Activated T-helper 1 cell treated with anti-CD3 and anti-CD28 coated beads, Interleukin-12 subunit alpha, Interleukin-12 subunit beta, Interleukin-2, Interleukin-4 antibody, amounts not matched to agents 30 ng/mL and 10 ng/mL and 1 ng/mL, durations not matched to agents 14 hours and 24 hours and 36 hours (primary cell): ENCODE measurements around the gene KLHL40. TPM values are rescaled to one million over a fixed set of nuclear protein-coding genes. Genes with fewer than 3 reads are reported as not detected.

ENCODE experiments used
- DNase-seq: peaks from one replicate; pipeline ENCODE4 v3.0.0; 2021; ENCODE audit warnings: low spot score
- H3K27ac Mint-ChIP-seq: one replicate; pipeline ENCODE4 v1.8.0; 2021; ENCODE audit warnings: mild to moderate bottlenecking, mixed read lengths
- H3K27me3 Mint-ChIP-seq: one replicate; pipeline ENCODE4 v1.8.0; 2022; ENCODE audit warnings: mild to moderate bottlenecking, moderate library complexity, mixed read lengths; ENCODE audit not compliant: insufficient read depth
- H3K36me3 Mint-ChIP-seq: one replicate; pipeline ENCODE4 v1.8.0; 2021; ENCODE audit warnings: low read depth, mixed read lengths
- H3K4me1 Mint-ChIP-seq: one replicate; pipeline ENCODE4 v1.8.0; 2021; ENCODE audit warnings: low read depth, mixed read lengths
- H3K4me3 Mint-ChIP-seq: one replicate; pipeline ENCODE4 v1.8.0; 2021; ENCODE audit warnings: mild to moderate bottlenecking, moderate library complexity, mixed read lengths
- H3K9me3 Mint-ChIP-seq: one replicate; pipeline ENCODE4 v1.8.0; 2021; ENCODE audit warnings: mixed read lengths
- intact Hi-C: fragments of 100-400 bp; cut with micrococcal nuclease; formaldehyde crosslinking; loops from one replicate; pipeline ENCODE4 v1.15.1; 2024
- total RNA-seq: library from RNA; stranded (reverse); gene quantifications from 2 replicates; pipeline ENCODE4 v1.2.3, GENCODE V29; 2022

The KLHL40 gene
- total RNA-seq, 1 donor from 2014 or later: not detected

GRCh38 chr3:42660131-42660715, 25.1 kb upstream of the KLHL40 start:
- Mint-ChIP-seq H3K4me3 (no peak overlapping the region), H3K4me1 (no peaks in the 10 kb centered on the region), H3K36me3 (peaks cover 2% of the 10 kb centered on the region), H3K27ac (no peak overlapping the region), H3K27me3 (peaks cover 3% of the 10 kb centered on the region), H3K9me3 (no peaks in the 10 kb centered on the region)
- no peak for DNase-seq
- intact Hi-C loops: no loop called here

- Mint-ChIP-seq H3K27me3 (peaks cover 3% of the 10 kb centered on the region), H3K4me1 (no peaks in the 10 kb centered on the region), H3K27ac (no peak overlapping the region), H3K4me3 (no peak overlapping the region), H3K9me3 (no peaks in the 10 kb centered on the region), H3K36me3 (peaks cover 2% of the 10 kb centered on the region)
- DNase-seq: no peak
- intact Hi-C loops: loop anchor here (1.0 kb wide), 1 partner anchor 83 kb away; no protein-coding TSS in a partner anchor
Measured at GRCh38 chr3:42660898-42661297, 24.4 kb upstream of the KLHL40 start.

- Mint-ChIP-seq H3K27me3 (peaks cover 1% of the 10 kb centered on the region), H3K4me1 (no peaks in the 10 kb centered on the region), H3K9me3 (no peaks in the 10 kb centered on the region), H3K4me3 (no peak overlapping the region), H3K27ac (no peak overlapping the region), H3K36me3 (peaks cover 2% of the 10 kb centered on the region)
- intact Hi-C loops: loop anchor here (1.0 kb wide), 1 partner anchor 83 kb away; no protein-coding TSS in a partner anchor
- DNase-seq: no peak
Measured at GRCh38 chr3:42661593-42662022, 23.7 kb upstream of the KLHL40 start.

GRCh38 chr3:42662037-42662812, 23.1 kb upstream of the KLHL40 start:
- no peaks in the 10 kb centered on the region for H3K9me3 Mint-ChIP-seq
- peaks cover 1% of the 10 kb centered on the region for H3K27me3 Mint-ChIP-seq
- DNase-seq: no peak
- no peak overlapping the region for H3K4me3 Mint-ChIP-seq
- no peak overlapping the region for H3K27ac Mint-ChIP-seq
- peaks cover 2% of the 10 kb centered on the region for H3K36me3 Mint-ChIP-seq
- intact Hi-C loops: no loop called here
- H3K4me1 Mint-ChIP-seq: no peaks in the 10 kb centered on the region

GRCh38 chr3:42662813-42663535, 22.4 kb upstream of the KLHL40 start:
- Mint-ChIP-seq H3K4me1 (no peaks in the 10 kb centered on the region), H3K27me3 (peaks cover 1% of the 10 kb centered on the region), H3K36me3 (peaks cover 2% of the 10 kb centered on the region), H3K27ac (no peak overlapping the region), H3K9me3 (no peaks in the 10 kb centered on the region), H3K4me3 (no peak overlapping the region)
- intact Hi-C loops: no loop called here
- DNase-seq: no peak

- H3K36me3 Mint-ChIP-seq: peaks cover 2% of the 10 kb centered on the region
- no peaks in the 10 kb centered on the region for H3K9me3 Mint-ChIP-seq
- peaks cover 1% of the 10 kb centered on the region for H3K27me3 Mint-ChIP-seq
- DNase-seq: no peak
- H3K4me1 Mint-ChIP-seq: no peaks in the 10 kb centered on the region
- H3K4me3 Mint-ChIP-seq: no peak overlapping the region
- H3K27ac Mint-ChIP-seq: no peak overlapping the region
- intact Hi-C loops: no loop called here
Measured at GRCh38 chr3:42663581-42664437, 21.5 kb upstream of the KLHL40 start.

- Mint-ChIP-seq H3K4me1 (no peaks in the 10 kb centered on the region), H3K4me3 (no peak overlapping the region), H3K27ac (no peak overlapping the region), H3K9me3 (no peaks in the 10 kb centered on the region), H3K27me3 (no peaks in the 10 kb centered on the region), H3K36me3 (peaks cover 2% of the 10 kb centered on the region)
- intact Hi-C loops: no loop called here
- no peak for DNase-seq
Measured at GRCh38 chr3:42664438-42664803, 20.9 kb upstream of the KLHL40 start.

- DNase-seq: no peak
- H3K36me3 Mint-ChIP-seq: no peaks in the 10 kb centered on the region
- no peak overlapping the region for H3K4me3 Mint-ChIP-seq
- intact Hi-C loops: no loop called here
- H3K9me3 Mint-ChIP-seq: no peaks in the 10 kb centered on the region
- no peak overlapping the region for H3K27ac Mint-ChIP-seq
- H3K27me3 Mint-ChIP-seq: no peaks in the 10 kb centered on the region
- no peaks in the 10 kb centered on the region for H3K4me1 Mint-ChIP-seq
Measured at GRCh38 chr3:42665050-42665878, 20.1 kb upstream of the KLHL40 start.

- intact Hi-C loops: no loop called here
- Mint-ChIP-seq H3K4me3 (no peak overlapping the region), H3K36me3 (no peaks in the 10 kb centered on the region), H3K9me3 (no peaks in the 10 kb centered on the region), H3K4me1 (no peaks in the 10 kb centered on the region), H3K27ac (no peak overlapping the region), H3K27me3 (no peaks in the 10 kb centered on the region)
- DNase-seq: no peak
Measured at GRCh38 chr3:42666022-42666421, 19.3 kb upstream of the KLHL40 start.

GRCh38 chr3:42666577-42666998, 18.7 kb upstream of the KLHL40 start:
- H3K4me3 Mint-ChIP-seq: no peak overlapping the region
- no peaks in the 10 kb centered on the region for H3K27me3 Mint-ChIP-seq
- intact Hi-C loops: no loop called here
- no peak for DNase-seq
- H3K27ac Mint-ChIP-seq: no peak overlapping the region
- no peaks in the 10 kb centered on the region for H3K9me3 Mint-ChIP-seq
- no peaks in the 10 kb centered on the region for H3K4me1 Mint-ChIP-seq
- H3K36me3 Mint-ChIP-seq: no peaks in the 10 kb centered on the region

- DNase-seq: no peak
- H3K27me3 Mint-ChIP-seq: no peaks in the 10 kb centered on the region
- H3K27ac Mint-ChIP-seq: no peak overlapping the region
- intact Hi-C loops: no loop called here
- H3K4me3 Mint-ChIP-seq: no peak overlapping the region
- H3K4me1 Mint-ChIP-seq: no peaks in the 10 kb centered on the region
- H3K9me3 Mint-ChIP-seq: no peaks in the 10 kb centered on the region
- H3K36me3 Mint-ChIP-seq: no peaks in the 10 kb centered on the region
Measured at GRCh38 chr3:42667096-42667522, 18.2 kb upstream of the KLHL40 start.
